SK-N-SH treated with all-trans-retinoic acid at 6 μM for 48 hours (cell line): ENCODE data around the gene CSF2RB.

Source experiments
- ARNTL ChIP-seq: fragments of 450-650 bp; formaldehyde crosslinking; IDR thresholded peaks from 2 replicates; pipeline ENCODE4 v1.5.0; 2020; ENCODE audit warnings: low read depth, mild to moderate bottlenecking, moderate library complexity, borderline replicate concordance
- CSDC2 ChIP-seq: fragments of 250-450 bp; sonication (Bioruptor Pico); IDR thresholded peaks from 2 replicates; pipeline ENCODE4 v1.5.0; 2020; ENCODE audit warnings: mild to moderate bottlenecking, moderate library complexity
- ESRRG ChIP-seq: fragments of 250-450 bp; sonication (Bioruptor Pico); IDR thresholded peaks from 2 replicates; pipeline ENCODE4 v1.6.1; 2021; ENCODE audit warnings: mild to moderate bottlenecking
- GLIS3 ChIP-seq: fragments of 250-450 bp; sonication (Bioruptor Pico); IDR thresholded peaks from 2 replicates; pipeline ENCODE4 v1.5.0; 2020; ENCODE audit warnings: mild to moderate bottlenecking, moderate library complexity
- PATZ1 ChIP-seq: fragments of 250-450 bp; sonication (Bioruptor Pico); IDR thresholded peaks from 2 replicates; pipeline ENCODE4 v1.8.0; 2020; ENCODE audit warnings: mild to moderate bottlenecking, moderate library complexity, borderline replicate concordance
- POU6F1 ChIP-seq: fragments of 250-450 bp; sonication (Bioruptor Pico); IDR thresholded peaks from 2 replicates; pipeline ENCODE4 v1.8.0; 2021; ENCODE audit warnings: low read depth, mild to moderate bottlenecking, moderate library complexity, borderline replicate concordance
- SNAI2 ChIP-seq: fragments of 250-450 bp; sonication (Bioruptor Pico); IDR thresholded peaks from 2 replicates; pipeline ENCODE4 v1.5.0; 2020; ENCODE audit warnings: mild to moderate bottlenecking, moderate library complexity
- ZFP30 ChIP-seq: fragments of 450-650 bp; formaldehyde crosslinking; IDR thresholded peaks from 2 replicates; pipeline ENCODE4 v1.5.0; 2022; ENCODE audit warnings: mild to moderate bottlenecking, moderate library complexity

GRCh38 chr22:36929621-36930020 is 16.2 kb downstream of the CSF2RB start:
- no peak for TF ChIP-seq ESRRG (CRISPR knock-in tag)
- TF ChIP-seq GLIS3 (CRISPR knock-in tag): no peak
- no peak for TF ChIP-seq CSDC2
- TF ChIP-seq ARNTL (CRISPR knock-in tag): no peak
- TF ChIP-seq ZFP30 (CRISPR knock-in tag): no peak
- no peak for TF ChIP-seq SNAI2
- no peak for TF ChIP-seq POU6F1 (CRISPR knock-in tag)
- no peak for TF ChIP-seq PATZ1 (CRISPR knock-in tag)
